GM19397 (cell line): ENCODE results near the gene PKMYT1.

Experiments used
- ATAC-seq: cut with Tn5 transposase; IDR thresholded peaks from one replicate; pipeline ENCODE4 v1.9.1; 2021; ENCODE audit warnings: mild to moderate bottlenecking, moderate library complexity; ENCODE audit not compliant: unreplicated experiment

Gene PKMYT1

DNA sequence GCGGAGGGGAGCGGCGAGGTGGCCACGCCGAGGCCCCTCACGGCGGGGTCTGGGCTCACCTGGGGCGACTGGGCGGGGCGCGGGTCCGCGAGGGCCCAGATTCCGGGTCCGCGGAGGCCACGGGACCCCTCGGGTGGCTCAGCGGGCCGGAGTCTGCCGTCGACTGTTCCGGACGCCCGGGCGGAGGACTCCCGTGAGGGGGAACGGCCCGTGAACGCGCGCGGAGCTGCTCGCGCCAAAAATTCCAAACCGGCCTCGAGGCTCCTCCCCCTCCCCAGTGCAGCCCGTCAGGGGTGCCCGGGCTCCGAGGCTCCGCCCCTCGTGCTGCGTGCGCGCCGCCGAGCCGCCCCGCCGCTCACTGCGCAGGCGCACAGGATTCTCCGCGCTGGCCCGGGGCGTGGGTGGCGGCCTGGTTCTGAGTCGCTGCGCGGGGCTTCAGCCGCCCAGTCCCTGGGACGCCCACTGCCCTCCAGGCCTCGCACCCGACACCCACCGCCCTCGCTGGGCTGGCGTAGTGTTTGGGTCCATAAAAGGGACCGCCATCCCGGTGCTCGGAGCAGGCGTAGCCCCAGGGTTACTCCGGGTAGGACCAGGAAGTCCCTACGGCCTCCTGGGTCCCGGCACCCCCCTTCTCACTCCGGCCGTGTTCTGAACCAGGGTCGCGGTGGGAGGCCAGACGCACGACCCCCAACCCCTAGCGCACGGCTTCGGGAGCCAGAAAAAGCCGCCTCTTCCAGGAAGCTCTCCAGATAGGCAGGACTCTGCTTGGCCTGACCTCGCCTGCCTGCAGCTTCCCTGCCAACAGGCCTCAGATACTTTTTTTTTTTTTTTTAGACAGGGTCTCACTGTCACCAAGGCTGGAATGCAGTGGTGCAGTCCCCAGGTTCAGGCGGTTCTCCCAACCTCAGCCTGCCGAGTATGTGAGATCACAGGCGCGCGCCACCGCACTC, at the start of gene PKMYT1:
PKMYT1 (minus strand) TSS at position 220 of the 950 bp plus-strand sequence. CDS start 789 bp downstream, outside the sequence.
- peak; percentile 85 for ATAC-seq

- ATAC-seq: no peak
Measured at GRCh38 chr16:3029491-3030221, 49.4 kb upstream of the PKMYT1 start.

- ATAC-seq: no peak
Measured at GRCh38 chr16:3028716-3029319, 48.6 kb upstream of the PKMYT1 start.

- no peak for ATAC-seq
Measured at GRCh38 chr16:3027983-3028715, 47.9 kb upstream of the PKMYT1 start.

- no peak for ATAC-seq
Measured at GRCh38 chr16:3027489-3027795, 47.2 kb upstream of the PKMYT1 start.

- no peak for ATAC-seq
Measured at GRCh38 chr16:3026609-3027488, 46.6 kb upstream of the PKMYT1 start.

- no peak for ATAC-seq
Measured at GRCh38 chr16:3026003-3026378, 45.7 kb upstream of the PKMYT1 start.

DNA sequence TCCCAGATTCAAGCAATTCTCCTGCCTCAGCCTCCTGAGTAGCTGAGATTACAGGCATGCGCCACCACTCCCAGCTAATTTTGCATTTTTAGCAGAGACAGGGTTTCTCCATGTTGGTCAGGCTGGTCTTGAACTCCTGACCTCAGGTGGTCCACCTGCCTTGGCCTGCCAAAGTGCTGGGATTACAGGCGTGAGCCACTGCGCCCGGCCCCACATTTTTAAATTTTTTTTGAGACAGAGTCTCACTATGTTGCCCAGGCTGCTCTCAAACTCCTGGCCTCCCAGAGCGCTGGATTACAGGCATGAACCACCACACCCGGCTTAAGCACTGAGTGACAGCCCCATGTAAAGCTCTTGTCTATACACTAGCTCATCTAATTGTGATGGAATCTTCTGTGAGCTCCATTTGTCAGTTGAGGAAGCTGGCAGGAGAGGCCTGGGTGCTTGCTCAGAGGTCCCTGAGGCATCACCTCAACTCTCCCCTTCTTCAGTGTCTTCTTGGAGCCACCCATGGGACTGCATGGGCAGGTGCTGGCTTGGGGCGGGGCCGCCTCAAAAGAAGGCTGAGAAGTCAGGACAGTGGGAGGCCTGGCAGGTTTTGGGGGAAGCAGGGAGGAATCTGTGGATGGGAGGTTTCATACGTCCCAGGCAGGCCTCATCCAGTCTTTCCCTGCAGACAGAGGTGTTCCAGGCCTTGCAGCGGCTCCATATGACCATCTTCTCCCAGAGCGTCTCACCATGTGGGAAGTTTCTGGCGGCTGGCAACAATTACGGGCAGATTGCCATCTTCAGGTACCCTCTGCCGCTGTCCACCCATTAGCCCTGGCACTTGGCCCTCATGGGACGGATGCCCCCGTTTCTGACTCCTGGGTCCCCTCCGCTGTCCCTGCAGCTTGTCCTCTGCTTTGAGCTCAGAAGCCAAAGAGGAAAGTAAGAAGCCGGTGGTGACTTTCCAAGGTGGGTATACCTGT, 45.1 kb upstream of the PKMYT1 start:
- no peak for ATAC-seq

GRCh38 chr16:3023669-3024478, 43.6 kb upstream of the PKMYT1 start, which contains the start of the genes HCFC1R1 and THOC6:
TSS of gene HCFC1R1 (minus strand) at chr16:3023942. CDS start at chr16:3023941, 1 bp downstream.
TSS of gene THOC6 (plus strand) at chr16:3024035. CDS start at chr16:3024327, 292 bp downstream.
- peak; percentile 71 for ATAC-seq

DNA sequence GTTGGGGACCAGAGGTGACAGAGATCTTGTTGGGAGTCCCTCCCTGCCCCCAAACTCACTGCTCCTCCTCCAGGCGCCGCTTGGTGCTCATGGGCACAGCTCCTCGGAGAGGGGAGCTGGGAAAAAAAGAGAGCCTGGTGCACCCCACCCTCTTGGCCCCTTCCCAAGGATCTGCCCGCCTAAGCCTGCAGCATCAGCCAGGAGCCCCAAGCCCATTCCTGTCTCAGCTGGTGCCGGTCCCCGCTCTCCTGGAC, 43.1 kb upstream of the PKMYT1 start:
- no peak for ATAC-seq

- no peak for ATAC-seq
Measured at GRCh38 chr16:3022684-3023414, 42.6 kb upstream of the PKMYT1 start.

- no peak for ATAC-seq
Measured at GRCh38 chr16:3022208-3022683, 42.0 kb upstream of the PKMYT1 start.

- no peak for ATAC-seq
Measured at GRCh38 chr16:3021449-3022207, 41.4 kb upstream of the PKMYT1 start.

GRCh38 chr16:3020604-3021448, 40.6 kb upstream of the PKMYT1 start:
- ATAC-seq: no peak

- peak; percentile 26 for ATAC-seq
Measured at GRCh38 chr16:3020247-3020603, 40.0 kb upstream of the PKMYT1 start, which contains the start of gene TNFRSF12A. TSS of gene TNFRSF12A (plus strand) at chr16:3020368. CDS start at chr16:3020398, 30 bp downstream.
